Measurements from ENCODE around the gene TIMP2. TPM values are rescaled to one million over a fixed set of nuclear protein-coding genes. Genes with fewer than 3 reads are reported as not detected.
"Not testable (repeated sequence)": the region's sequence is repeated elsewhere in the genome, so short reads cannot be mapped to it uniquely, and the experiment has no call there.

The TIMP2 gene
- polyA plus RNA-seq, 1 donor = 89.2 TPM

GRCh38 chr17:78878871-78879527, 46.2 kb downstream of the TIMP2 start:
- Histone ChIP-seq H3K27ac (ENCODE audit: low read length) (peak overlapping the region; percentile 79), H3K27me3 (ENCODE audit: control insufficient read depth, insufficient read depth, low read length) (no peaks in the 10 kb centered on the region), H3K36me3 (ENCODE audit: control insufficient read depth, insufficient read depth, low read length) (peaks cover under 1% of the 10 kb centered on the region), H3K9me3 (ENCODE audit: control insufficient read depth, low read depth, low read length) (no peaks in the 10 kb centered on the region), H3K4me1 (ENCODE audit: control insufficient read depth, insufficient read depth, low read length) (peaks cover 16% of the 10 kb centered on the region), H3K4me3 (ENCODE audit: low read length) (no peak overlapping the region)
- WGBS (ENCODE audit: insufficient coverage, low lambda C conversion rate) = no CpG with 5 or more reads among the region's 14 CpGs
- no peak for DNase-seq

- Histone ChIP-seq H3K27me3 (ENCODE audit: control insufficient read depth, insufficient read depth, low read length) (no peaks in the 10 kb centered on the region), H3K9me3 (ENCODE audit: control insufficient read depth, low read depth, low read length) (no peaks in the 10 kb centered on the region), H3K4me3 (ENCODE audit: low read length) (no peak overlapping the region), H3K27ac (ENCODE audit: low read length) (no peak overlapping the region), H3K36me3 (ENCODE audit: control insufficient read depth, insufficient read depth, low read length) (peaks cover 7% of the 10 kb centered on the region), H3K4me1 (ENCODE audit: control insufficient read depth, insufficient read depth, low read length) (peaks cover 8% of the 10 kb centered on the region)
- DNase-seq = no peak
- WGBS (ENCODE audit: insufficient coverage, low lambda C conversion rate) = no CpG with 5 or more reads among the region's 15 CpGs
Observed at GRCh38 chr17:78878261-78878660, 46.9 kb downstream of the TIMP2 start.

- H3K4me3 ChIP-seq (ENCODE audit: low read length); H3K27me3 ChIP-seq (ENCODE audit: control insufficient read depth, insufficient read depth, low read length); H3K4me1 ChIP-seq (ENCODE audit: control insufficient read depth, insufficient read depth, low read length); H3K27ac ChIP-seq (ENCODE audit: low read length); H3K9me3 ChIP-seq (ENCODE audit: control insufficient read depth, low read depth, low read length); DNase-seq: not testable (repeated sequence)
- no CpG with 5 or more reads among the region's 8 CpGs for WGBS (ENCODE audit: insufficient coverage, low lambda C conversion rate)
- H3K36me3 ChIP-seq (ENCODE audit: control insufficient read depth, insufficient read depth, low read length) = peaks cover 12% of the 10 kb centered on the region
Observed at GRCh38 chr17:78876954-78877517, 48.2 kb downstream of the TIMP2 start.

GRCh38 chr17:78876094-78876597, 49.0 kb downstream of the TIMP2 start:
- DNase-seq = no peak
- no peaks in the 10 kb centered on the region for H3K4me1 ChIP-seq (ENCODE audit: control insufficient read depth, insufficient read depth, low read length)
- no peak overlapping the region for H3K27ac ChIP-seq (ENCODE audit: low read length)
- no peaks in the 10 kb centered on the region for H3K27me3 ChIP-seq (ENCODE audit: control insufficient read depth, insufficient read depth, low read length)
- H3K9me3 ChIP-seq (ENCODE audit: control insufficient read depth, low read depth, low read length) = no peaks in the 10 kb centered on the region
- H3K36me3 ChIP-seq (ENCODE audit: control insufficient read depth, insufficient read depth, low read length) = peaks cover 15% of the 10 kb centered on the region
- WGBS (ENCODE audit: insufficient coverage, low lambda C conversion rate) = 78% methylated on average over 1 of the region's 7 CpGs
- H3K4me3 ChIP-seq (ENCODE audit: low read length) = no peak overlapping the region

- WGBS (ENCODE audit: insufficient coverage, low lambda C conversion rate) = no CpG with 5 or more reads among the region's 9 CpGs
- DNase-seq = no peak
- Histone ChIP-seq H3K4me3 (ENCODE audit: low read length) (no peak overlapping the region), H3K9me3 (ENCODE audit: control insufficient read depth, low read depth, low read length) (no peaks in the 10 kb centered on the region), H3K36me3 (ENCODE audit: control insufficient read depth, insufficient read depth, low read length) (peaks cover 21% of the 10 kb centered on the region), H3K27ac (ENCODE audit: low read length) (no peak overlapping the region), H3K4me1 (ENCODE audit: control insufficient read depth, insufficient read depth, low read length) (no peaks in the 10 kb centered on the region), H3K27me3 (ENCODE audit: control insufficient read depth, insufficient read depth, low read length) (no peaks in the 10 kb centered on the region)
Observed at GRCh38 chr17:78875363-78876093, 49.7 kb downstream of the TIMP2 start.

- Histone ChIP-seq H3K36me3 (ENCODE audit: control insufficient read depth, insufficient read depth, low read length) (peaks cover 31% of the 10 kb centered on the region), H3K4me1 (ENCODE audit: control insufficient read depth, insufficient read depth, low read length) (no peaks in the 10 kb centered on the region), H3K27ac (ENCODE audit: low read length) (no peak overlapping the region), H3K27me3 (ENCODE audit: control insufficient read depth, insufficient read depth, low read length) (no peaks in the 10 kb centered on the region), H3K9me3 (ENCODE audit: control insufficient read depth, low read depth, low read length) (no peaks in the 10 kb centered on the region), H3K4me3 (ENCODE audit: low read length) (no peak overlapping the region)
- no peak for DNase-seq
- WGBS (ENCODE audit: insufficient coverage, low lambda C conversion rate) = no CpG with 5 or more reads among the region's 21 CpGs
Observed at GRCh38 chr17:78873519-78874340, 51.5 kb downstream of the TIMP2 start.

GRCh38 chr17:78872486-78872885, 52.7 kb downstream of the TIMP2 start:
- Histone ChIP-seq H3K36me3 (ENCODE audit: control insufficient read depth, insufficient read depth, low read length) (peaks cover 33% of the 10 kb centered on the region), H3K9me3 (ENCODE audit: control insufficient read depth, low read depth, low read length) (no peaks in the 10 kb centered on the region), H3K27me3 (ENCODE audit: control insufficient read depth, insufficient read depth, low read length) (no peaks in the 10 kb centered on the region), H3K4me3 (ENCODE audit: low read length) (no peak overlapping the region), H3K27ac (ENCODE audit: low read length) (no peak overlapping the region), H3K4me1 (ENCODE audit: control insufficient read depth, insufficient read depth, low read length) (no peaks in the 10 kb centered on the region)
- 87% methylated on average over 3 of the region's 6 CpGs for WGBS (ENCODE audit: insufficient coverage, low lambda C conversion rate)
- DNase-seq = no peak

GRCh38 chr17:78870621-78871020, 54.6 kb downstream of the TIMP2 start:
- no peaks in the 10 kb centered on the region for H3K4me1 ChIP-seq (ENCODE audit: control insufficient read depth, insufficient read depth, low read length)
- H3K36me3 ChIP-seq (ENCODE audit: control insufficient read depth, insufficient read depth, low read length) = peaks cover 33% of the 10 kb centered on the region
- H3K4me3 ChIP-seq (ENCODE audit: low read length) = no peak overlapping the region
- no peaks in the 10 kb centered on the region for H3K27me3 ChIP-seq (ENCODE audit: control insufficient read depth, insufficient read depth, low read length)
- H3K27ac ChIP-seq (ENCODE audit: low read length) = no peak overlapping the region
- no CpG with 5 or more reads among the region's 15 CpGs for WGBS (ENCODE audit: insufficient coverage, low lambda C conversion rate)
- DNase-seq = no peak
- no peaks in the 10 kb centered on the region for H3K9me3 ChIP-seq (ENCODE audit: control insufficient read depth, low read depth, low read length)

GRCh38 chr17:78868391-78868790, 56.8 kb downstream of the TIMP2 start:
- no peaks in the 10 kb centered on the region for H3K9me3 ChIP-seq (ENCODE audit: control insufficient read depth, low read depth, low read length)
- DNase-seq = no peak
- WGBS (ENCODE audit: insufficient coverage, low lambda C conversion rate) = no CpG with 5 or more reads among the region's 7 CpGs
- no peaks in the 10 kb centered on the region for H3K27me3 ChIP-seq (ENCODE audit: control insufficient read depth, insufficient read depth, low read length)
- no peak overlapping the region for H3K27ac ChIP-seq (ENCODE audit: low read length)
- peaks cover 29% of the 10 kb centered on the region for H3K36me3 ChIP-seq (ENCODE audit: control insufficient read depth, insufficient read depth, low read length)
- no peaks in the 10 kb centered on the region for H3K4me1 ChIP-seq (ENCODE audit: control insufficient read depth, insufficient read depth, low read length)
- H3K4me3 ChIP-seq (ENCODE audit: low read length) = no peak overlapping the region

GRCh38 chr17:78867046-78867445, 58.1 kb downstream of the TIMP2 start:
- not testable (repeated sequence) for DNase-seq; H3K27me3 ChIP-seq (ENCODE audit: control insufficient read depth, insufficient read depth, low read length); H3K4me1 ChIP-seq (ENCODE audit: control insufficient read depth, insufficient read depth, low read length); H3K4me3 ChIP-seq (ENCODE audit: low read length); H3K27ac ChIP-seq (ENCODE audit: low read length); H3K9me3 ChIP-seq (ENCODE audit: control insufficient read depth, low read depth, low read length)
- H3K36me3 ChIP-seq (ENCODE audit: control insufficient read depth, insufficient read depth, low read length) = peaks cover 25% of the 10 kb centered on the region
- no CpG with 5 or more reads among the region's 3 CpGs for WGBS (ENCODE audit: insufficient coverage, low lambda C conversion rate)
